HG02610 (cell line): ENCODE data around the gene BRIP1.

Experiments
- ATAC-seq: cut with Tn5 transposase; IDR thresholded peaks from one replicate; pipeline ENCODE4 v1.9.1; 2021; ENCODE audit warnings: mild to moderate bottlenecking, moderate library complexity; ENCODE audit not compliant: unreplicated experiment

BRIP1 gene

DNA sequence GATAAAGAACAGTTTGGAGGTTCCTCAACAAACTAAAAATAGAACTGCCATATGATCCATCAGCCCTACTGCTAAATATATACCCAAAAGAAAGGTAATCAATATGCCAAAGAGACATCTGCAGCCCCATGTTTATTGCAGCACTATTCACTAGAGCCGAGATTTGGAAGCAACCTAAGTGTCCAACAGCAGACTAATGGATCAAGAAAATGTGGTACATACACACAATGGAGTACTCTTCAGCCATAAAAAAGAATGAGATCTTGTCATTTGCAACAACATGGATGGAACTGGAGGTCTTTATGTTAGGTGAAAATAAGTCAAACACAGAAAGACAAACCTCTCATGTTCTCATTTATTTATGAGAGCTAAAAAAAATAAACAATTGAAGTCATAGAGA lies 223.5 kb downstream of the BRIP1 start:
- no peak for ATAC-seq

DNA sequence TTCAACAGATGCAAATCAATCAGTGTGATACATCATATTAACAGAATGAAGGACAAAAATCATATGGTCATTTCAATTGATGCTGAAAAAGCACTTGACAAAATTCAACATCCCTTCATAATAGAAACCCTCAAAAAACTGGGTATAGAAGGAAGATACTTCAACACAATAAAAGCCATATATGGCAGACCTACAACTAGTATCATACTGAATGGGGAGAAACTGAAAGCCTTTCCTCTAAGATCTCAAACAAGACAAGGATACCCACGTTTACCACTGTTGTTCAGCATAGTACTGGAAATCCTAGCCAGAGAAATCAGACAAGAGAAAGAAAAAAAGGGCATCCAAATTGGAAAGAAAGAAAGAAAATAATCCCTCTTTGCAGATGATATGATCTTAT lies 225.2 kb downstream of the BRIP1 start:
- ATAC-seq = no peak

DNA sequence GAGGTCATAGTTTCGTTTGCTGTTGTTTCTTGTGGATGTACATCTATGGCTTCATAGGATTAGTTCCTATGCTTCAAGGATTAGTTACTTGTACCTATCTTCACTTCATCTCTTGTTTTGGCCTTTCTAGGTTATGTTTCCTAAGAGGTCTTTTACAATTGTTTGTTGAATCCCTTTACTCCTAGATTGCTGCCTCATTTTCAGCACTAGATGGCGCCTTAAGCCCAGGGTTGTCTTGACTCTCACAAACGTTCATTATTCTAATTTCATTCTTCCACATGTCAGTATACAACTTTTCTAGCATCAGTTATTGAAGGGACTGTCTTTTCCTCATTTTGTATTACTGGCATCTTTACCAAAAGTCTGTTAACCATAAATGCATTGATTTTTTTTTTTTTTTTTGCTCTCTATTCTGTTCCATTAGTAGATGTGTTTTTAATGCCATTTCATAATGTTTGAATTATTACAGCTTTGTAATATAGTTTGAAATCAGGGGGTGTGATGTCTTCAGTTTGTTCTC lies 227.4 kb downstream of the BRIP1 start:
- no peak for ATAC-seq

DNA sequence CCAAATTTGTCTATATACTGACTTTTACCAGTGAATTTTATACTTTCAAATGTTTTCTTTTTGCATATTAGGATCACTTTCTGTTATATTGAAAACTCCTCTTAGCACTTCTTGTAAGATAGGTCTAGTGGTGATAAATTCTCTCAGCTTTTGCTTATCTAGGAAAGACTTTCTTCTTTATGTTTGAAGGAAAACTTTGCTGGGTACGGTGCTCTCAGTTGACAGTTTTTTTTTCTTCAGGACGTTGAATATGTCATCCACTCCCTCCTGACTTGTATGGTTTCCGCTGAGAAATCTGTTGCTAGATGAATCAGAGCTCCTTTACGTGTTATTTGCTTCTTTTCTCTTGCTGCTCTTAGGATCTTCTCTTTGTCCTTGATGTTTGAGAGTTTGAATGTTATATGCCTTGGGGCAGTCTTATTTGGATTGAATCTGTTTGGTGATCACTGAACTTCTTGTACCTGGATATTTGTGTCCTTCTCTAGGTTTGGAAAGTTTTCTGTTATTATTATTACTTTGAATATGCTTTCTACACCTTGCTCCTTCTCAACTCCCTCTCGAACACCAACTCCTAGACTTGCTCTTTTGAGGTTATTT lies 228.3 kb downstream of the BRIP1 start:
- ATAC-seq = no peak

DNA sequence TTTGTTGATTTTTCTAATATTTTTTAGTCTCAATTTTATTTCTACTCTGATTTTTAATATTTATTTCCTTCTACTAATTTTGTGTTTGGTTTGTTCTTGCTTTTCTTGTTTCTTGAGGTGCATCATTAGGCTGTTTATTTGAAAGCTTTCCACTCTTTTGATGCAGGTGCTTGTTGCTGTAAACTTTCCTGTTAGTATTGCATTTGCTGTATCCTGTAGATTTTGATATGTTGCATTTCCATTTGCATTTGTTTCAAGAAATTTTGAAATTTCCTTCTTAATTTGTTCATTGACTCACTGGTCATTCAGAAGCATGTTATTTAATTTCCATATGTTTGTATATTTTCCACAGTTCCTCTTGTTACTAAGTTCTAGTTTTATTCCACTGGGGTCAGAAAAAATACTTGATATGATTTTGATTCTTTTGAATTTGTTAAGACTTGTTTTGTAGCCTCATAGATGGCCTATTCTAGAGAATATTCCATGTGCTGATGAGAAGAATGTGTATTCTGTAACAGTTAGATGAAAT lies 229.3 kb downstream of the BRIP1 start:
- no peak for ATAC-seq

DNA sequence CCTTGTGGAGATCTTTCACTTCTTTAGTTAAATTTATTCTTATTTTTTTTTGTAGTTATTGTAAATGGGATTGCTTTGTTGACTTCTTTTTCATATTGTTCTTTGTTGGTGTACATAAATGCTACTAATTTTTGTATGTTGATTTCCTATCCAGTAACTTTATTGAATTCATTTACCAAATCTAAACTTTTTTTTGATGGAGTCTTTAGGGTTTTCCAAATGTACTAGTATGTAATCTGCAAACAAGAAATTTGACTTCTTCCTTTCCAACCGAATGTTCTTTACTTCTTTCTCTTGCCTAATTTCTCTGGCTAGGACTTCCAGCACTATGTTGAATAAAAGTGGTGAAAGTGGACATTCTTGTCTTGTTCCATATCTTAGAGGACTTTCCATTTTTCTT lies 230.5 kb downstream of the BRIP1 start:
- no peak for ATAC-seq

DNA sequence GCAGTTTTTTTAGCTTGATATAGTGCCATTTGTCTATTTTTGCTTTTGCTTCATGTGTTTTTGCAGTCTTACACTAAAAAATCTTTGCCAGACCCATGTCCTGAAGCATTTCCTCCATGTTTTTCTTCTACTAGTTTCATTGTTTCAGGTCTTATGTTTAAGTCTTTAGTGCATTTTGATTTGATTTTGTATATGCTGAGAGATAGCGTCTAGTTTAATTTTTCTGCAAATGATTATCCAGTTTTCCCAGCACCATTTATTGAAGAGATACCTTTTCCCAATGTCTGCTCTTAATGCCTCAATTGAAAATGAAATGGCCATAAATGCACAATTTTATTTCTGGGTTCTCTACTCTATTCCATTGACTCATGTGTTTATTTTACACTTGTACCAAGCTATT lies 231.5 kb downstream of the BRIP1 start:
- ATAC-seq = no peak
